GM19438 (cell line): Measurements from ENCODE around the gene SSR3.
"Not testable (repeated sequence)": the region's sequence is repeated elsewhere in the genome, so short reads cannot be mapped to it uniquely, and the experiment has no call there.

Experiments
- ATAC-seq: cut with Tn5 transposase; IDR thresholded peaks from one replicate; pipeline ENCODE4 v1.9.1; 2021; ENCODE audit warnings: low read depth; ENCODE audit not compliant: unreplicated experiment

Gene SSR3

DNA sequence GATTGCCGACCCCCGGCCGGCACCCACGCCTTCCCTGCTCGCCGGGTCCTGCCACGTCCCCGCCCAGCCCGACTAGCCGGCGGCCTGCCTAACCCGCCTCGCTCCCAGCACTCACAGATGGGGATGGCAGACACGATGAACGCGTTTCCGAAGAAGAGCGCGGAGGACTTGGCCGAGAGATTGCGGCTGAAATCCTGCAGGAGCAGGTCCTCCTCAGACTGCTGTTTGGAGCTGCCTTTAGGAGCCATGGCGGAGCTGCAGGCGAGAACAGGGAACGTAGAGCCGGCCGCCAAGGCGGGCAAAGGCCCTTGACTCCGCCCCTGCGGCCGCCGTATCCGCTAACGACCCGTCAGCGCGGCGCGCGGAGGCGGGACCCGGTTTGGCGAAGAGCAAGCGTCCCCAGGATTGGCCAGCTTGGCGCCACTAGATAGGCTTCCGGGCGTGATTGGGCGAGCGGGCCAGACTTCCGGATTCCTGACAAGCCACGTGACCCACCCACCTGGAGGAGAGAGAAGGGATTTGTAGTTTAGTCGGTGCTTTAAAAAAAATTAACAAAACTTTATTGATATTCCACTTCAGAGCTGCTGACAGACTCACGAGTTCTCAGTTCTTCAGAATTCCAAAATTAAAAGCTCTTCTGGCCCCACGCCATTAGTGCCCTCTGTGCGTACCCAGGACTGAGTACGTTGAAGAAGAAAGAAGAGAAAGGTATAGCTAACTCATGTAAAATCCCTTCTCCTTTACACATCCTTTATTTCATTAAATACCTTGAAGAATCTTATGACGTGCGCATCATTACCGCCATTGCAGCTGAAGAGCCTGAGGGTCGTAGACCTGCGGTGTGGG is at the start of gene SSR3:
TSS of gene SSR3 (minus strand) at position 276 of the 846 bp plus-strand sequence. CDS start at position 248, 28 bp downstream.
- ATAC-seq = peak; percentile 99

DNA sequence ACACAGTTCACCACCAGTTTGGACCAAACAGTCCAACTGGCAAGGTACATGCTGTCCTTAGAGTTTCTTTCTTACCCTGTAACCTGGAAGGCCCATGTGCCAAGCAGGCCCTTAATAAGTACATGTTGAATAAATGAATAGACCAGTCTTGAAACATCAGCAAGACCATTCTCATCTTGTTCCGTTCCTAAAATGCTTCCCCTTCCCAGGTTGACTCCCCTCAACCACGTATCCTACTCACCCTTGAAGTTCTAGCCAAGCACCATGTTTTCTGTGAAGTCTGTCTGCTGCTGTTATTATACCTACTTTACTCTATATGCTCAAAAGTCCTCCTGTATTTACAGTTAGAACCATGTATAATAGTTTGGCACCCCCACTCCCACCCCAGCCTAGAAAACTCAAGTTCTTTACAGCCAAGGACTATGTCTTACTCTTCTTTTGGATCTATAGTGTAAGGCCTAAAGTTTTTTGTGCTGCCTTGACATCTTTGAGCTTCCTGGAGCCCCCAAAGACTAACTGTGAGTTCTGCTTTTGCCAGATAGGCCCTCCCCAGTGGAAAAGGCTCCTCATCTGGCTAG is 49.2 kb upstream of the SSR3 start:
- no peak for ATAC-seq

DNA sequence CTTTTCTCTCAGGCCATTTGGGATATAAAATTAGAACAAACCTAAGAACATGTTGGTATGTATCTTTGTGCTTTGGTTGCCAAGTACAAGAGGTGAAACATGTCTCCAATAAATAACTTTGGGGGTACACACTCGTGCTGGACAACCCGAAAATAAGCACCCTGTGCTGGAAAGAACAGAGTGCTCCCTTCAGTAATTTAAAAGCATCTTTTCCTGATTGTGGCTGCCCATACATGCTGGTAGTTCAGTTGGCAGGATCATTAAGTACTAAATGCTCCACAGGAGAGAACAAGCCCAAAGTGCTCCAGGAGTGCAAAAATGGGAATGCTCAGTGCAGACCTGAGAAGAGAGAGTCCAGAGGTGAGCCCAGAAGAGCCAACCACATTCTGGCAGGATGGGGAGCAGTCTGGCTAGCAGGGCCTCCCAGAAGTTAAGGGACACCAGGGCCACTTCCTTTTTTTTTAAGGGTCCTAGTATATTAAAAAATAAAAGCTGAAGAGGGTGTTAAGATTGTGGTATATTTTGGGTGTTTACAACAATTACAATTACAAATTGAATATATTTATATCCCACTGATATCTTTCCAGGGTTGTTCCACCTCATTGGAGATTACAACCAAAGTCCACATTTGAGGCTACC is 48.6 kb upstream of the SSR3 start:
- no peak for ATAC-seq

DNA sequence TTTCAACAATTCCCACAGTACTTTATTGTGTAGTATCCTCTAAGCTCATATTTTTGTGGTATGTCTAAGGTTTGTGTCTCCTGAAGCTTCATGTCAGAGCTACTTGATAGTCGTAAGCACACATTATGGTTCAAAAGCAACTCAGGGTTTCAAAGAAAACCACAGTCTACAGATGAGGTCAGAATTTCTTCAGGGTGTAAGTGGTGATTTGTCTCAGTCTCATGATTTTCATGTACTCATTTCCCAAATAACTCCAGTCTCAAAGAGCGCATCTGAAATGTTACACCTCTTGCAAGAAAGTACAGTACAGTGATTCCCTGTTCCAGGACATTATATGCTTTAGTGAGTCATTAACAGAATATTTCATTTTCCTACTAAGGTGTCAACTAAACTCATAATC is 47.5 kb upstream of the SSR3 start:
- ATAC-seq = no peak

DNA sequence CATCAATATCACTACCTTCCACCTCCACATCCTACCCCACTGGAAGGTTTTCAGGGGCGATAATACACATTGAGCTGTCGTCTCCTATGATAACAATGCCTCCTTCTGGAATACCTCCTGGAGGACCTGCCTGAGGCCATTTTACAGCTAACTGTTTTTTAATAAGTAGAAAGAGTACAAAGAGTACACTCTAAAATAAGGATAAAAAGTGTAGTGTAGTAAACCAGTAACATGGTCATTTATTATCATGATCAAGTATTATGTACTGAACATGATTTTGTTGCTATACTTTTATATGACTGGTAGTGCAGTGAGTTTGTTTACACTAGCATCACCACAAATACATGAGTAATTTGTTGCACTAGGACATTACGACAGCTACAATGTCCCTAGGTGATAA is 46.6 kb upstream of the SSR3 start:
- no peak for ATAC-seq

DNA sequence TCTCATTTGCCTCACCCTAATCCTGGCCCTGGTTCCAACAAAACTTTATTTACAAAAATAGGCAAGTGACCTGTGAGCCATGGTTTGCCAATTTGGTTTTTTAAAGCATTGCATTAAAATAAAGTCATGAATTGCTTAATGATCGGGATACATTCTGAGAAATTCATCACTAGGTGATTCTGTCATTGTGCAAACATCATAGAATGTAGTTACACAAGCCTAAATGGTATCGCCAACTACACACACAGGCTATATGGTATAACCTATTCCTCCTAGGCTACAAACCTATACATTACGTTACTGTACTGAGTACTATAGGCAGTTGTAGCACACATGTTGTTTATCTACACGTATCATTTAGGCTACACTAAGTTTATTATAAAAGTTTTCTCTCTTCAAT is 45.9 kb upstream of the SSR3 start:
- ATAC-seq = no peak

DNA sequence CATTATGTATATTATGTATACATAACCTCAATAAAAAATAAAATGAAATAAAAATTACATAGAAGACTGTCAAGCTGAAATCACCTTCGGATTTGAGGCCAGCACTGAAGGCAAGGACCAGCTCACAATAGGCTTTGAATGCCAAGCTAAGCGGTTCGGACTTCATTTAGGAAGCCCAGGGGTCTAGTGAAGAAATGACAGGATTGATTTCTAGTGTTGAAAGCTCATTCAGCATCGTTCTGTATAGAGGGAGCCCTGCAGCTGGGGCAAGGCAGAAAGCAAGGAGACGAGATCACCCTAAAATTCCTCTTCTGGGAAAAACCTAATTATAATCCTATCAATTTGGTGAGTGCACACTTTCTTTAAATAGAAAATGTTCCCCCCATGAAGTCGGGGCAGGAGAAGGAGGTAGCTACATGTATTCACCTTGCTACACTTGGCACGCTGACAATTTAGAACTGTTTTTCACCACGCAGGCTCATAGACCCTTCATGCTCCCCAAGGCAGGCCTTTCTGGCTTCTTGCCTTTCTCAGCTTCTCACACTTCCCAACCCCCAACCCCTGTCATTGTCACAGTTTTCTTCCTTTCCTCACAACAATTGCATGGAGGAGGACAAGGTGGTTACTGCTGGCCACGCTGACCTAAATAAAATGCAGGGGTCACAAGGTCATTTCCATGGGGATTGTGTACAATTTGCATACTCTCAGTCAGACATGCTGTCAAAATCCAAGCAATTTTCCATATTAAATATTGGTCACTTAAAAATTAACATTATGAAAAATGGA is 44.4 kb upstream of the SSR3 start:
- no peak for ATAC-seq

DNA sequence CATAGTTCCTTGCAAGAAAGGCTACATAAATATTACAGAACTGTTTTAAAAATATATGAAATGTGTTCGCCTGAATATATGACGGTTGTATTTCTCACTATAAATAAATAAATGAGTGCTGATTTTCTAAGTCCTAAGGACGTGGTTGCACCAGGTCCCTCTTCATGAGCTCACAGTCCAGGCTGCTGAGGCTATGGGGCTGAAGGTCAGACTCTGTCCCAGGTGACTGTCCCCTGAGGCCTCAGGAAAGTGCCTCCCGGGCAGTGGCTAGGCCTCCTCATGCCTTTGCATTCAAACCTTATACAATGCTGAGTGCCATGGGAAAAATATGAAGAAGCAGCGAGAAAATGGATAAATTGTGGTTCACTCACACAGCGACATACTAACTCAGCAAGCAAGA is 43.5 kb upstream of the SSR3 start:
- no peak for ATAC-seq

DNA sequence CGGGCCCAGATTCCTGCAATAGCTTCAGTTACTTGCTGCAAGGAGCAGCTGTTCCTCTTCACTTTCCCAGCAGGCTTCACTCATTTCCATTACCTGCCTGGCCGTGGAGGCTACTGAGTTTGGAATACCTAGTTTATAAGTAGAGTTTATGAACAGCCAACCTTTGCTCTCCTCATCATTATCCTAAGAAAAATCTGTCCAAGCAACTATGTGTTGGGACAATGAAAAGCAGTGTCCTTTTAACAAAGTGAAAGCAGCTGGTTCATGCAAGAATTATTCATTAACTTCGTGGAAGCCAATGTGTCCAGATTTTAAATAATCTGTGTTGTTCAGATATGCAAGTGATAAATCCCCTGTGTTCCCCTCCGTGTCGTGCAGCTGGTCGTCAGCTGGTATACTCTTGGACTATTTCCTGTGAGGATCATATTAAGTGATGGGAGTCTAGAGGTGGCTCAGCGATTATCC is 39.3 kb upstream of the SSR3 start:
- no peak for ATAC-seq

DNA sequence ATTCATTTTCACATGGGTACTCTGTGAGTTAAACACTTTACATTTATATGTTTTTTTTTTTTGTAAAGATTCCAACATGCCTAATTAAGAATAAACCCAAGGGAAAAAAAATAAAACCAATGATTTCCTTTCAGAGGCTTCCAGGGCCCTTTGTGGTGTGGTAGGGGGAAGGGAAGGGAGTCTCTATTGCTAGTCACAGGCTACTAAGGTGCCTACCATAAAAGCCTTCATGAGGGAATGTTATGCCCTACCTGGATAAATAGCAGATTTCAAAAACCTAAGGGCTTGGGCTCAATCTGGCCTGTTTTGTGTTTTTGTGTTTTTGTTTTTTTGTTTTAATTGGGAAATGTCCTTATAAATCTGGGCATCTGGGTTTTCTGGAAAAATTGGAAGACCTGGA is 38.9 kb upstream of the SSR3 start:
- ATAC-seq = no peak

DNA sequence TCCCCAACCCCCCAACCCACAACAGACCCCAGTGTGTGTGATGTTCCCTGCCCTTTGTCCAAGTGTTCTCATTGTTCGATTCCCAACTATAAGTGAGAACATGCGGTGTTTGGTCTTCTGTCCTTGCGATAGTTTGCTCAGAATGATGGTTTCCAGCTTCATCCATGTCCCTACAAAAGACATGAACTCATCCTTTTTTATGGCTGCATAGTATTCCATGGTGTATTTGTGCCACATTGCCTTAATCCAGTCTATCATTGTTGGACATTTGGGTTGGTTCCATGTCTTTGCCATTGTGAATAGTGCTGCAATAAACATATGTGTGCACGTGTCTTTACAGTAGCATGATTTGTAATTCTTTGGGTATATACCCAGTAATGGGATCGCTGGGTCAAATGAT is 34.9 kb upstream of the SSR3 start:
- not testable (repeated sequence) for ATAC-seq

DNA sequence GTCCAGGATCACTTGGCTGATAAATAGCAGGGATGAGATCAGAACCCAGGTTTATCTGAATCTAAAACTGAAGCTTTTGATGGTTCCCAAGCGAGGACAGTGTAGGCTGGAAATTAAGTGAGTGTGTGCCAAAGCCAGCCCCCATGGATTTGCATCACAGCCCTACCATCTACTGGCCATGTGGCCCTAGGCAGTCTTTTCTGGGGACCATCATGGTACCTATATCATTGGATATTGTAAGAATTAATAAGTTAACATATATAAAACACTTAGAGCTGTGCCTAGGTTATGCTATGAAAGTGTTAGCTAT is 32.8 kb upstream of the SSR3 start:
- ATAC-seq = no peak

DNA sequence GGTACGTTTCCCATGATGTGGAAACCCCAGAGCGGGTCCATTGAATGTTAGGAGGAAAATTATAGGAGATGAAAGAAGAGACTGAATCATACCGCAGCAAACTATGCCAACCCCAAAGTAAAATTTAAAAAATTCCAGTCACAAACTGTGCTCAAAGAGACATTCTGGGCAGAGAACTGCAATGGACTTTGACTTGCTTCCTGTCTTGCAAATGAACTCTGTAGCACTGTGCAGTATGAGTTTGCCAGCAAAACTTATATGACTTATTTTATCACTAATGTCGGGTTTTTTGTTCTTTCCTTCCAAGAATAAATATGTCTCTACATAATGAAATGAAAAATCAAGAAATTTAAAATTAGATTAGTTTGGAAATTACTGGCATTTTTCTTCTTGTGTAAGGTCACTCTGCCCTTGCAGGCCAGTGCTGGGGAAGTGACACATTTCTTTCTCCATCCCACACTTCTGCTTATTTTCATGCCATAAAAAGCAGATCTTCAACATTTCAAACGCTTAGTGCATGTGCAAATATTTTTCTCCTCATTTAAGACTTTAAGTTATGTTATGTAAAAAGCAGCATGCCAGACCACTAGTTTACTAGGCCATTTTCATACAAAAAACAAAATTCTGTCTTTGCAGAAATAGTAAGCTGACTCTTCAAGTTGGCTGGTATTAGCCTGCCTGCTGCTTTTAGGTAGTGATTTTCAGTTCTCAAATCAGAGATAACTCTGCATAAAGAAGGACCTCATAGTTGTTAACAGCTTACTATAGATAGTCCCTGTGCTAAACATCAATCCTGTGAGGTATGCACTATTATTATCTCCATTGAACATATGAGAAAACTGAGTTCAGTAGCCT is 32.2 kb upstream of the SSR3 start:
- ATAC-seq = no peak

DNA sequence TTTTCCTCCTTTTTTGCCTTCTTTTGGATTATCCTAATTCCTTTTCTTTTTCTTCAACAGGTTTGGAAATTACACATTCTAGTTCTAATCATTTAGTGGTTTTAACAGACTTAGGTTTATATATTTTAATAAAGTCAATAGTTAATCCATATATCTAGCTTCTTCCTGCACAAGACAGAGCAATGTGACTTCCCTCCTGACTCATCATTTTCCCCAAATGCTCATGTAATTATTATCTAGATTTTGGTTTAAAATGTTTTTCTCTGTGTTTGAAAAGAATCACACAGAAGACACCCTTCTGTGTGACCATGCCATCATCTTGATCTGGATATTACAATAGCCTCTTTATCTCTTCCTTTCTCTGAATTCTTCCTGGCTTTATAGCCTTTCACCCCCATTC is 28.6 kb upstream of the SSR3 start:
- ATAC-seq = no peak

DNA sequence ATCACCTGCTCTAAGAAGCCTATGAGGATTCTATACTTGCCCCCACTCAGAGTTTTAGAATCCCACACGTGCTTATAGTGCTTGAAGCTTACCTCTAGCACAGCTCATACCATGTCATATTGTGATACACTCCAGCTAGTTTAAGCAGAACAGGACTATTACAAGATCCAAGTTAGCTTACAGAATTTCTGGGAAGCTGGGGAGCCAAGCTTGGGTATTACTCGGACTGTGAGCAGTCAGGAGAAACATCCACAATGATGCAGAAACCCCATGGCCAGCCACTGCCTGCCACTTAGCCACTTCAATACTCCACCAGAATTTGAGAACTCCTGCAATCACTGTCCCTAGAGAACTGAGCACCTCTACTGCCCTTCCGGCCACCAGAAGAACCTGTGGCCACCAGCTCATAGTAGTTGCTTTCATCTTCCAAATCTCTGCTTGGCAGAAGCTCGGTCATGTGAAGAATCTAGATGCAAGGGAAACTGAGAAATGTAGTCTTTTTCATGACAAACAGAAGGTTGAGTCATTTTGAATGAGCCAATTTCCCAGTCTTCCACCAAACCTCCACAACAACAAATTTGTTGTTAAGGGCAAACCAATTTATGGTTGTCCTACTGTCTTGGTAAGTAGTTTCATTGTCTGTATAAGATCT is 27.7 kb upstream of the SSR3 start:
- no peak for ATAC-seq

DNA sequence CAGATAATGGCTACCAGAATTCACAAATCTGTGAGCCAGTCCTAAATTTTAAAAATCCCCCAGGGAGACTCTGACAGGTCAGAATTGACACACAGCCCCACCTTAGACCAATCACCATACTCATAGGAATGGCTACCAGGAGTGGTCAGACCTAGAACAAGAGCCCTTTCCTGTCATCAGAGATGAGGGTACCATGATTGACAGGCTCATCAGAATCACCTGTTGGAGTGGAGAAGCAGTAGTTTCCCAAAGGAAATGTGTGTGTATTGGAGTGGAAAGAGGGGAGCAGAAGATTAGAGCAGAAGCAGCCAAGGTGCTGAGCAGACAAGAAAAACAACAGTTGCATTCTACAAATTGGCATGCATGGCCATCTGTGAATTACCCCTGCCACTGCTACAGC is 27.0 kb upstream of the SSR3 start:
- no peak for ATAC-seq

DNA sequence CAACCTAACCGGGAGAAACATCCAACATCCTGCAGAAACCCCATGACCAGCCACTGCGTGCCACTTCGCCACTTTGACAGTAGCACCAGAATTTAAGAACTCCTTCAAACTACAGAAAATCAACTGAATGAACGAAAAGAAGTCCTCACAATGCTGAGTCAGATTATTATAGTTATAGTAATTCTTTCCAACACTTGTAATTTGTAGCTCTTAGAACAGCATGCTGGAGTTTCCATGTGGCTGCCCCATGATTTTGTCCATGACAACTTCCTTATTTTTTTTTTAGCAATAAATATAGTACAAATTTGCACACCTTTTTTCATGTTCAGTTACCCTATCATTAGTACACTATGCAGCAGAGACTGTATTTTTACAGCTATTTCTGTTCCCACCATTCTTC is 26.1 kb upstream of the SSR3 start:
- ATAC-seq = no peak

DNA sequence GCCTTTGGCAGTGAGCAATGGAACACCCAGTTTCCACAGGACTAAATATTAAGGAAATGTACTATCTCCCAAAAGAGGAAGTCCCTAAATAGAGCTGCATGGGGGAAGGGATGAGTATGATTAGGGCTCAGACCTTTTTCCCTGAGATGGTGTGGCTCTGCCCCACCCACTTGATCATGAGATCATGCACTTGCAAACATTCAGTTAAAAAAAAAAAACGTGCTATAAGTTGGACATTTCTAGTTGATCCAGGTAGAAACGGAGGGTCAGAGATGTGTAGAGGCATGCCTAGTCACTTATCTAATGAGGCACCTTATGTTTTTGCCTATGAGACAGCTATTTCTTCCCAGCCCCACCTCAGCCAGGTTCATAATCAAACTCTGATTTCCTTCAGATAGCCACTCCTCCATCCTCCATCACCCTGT is 24.5 kb upstream of the SSR3 start:
- no peak for ATAC-seq

DNA sequence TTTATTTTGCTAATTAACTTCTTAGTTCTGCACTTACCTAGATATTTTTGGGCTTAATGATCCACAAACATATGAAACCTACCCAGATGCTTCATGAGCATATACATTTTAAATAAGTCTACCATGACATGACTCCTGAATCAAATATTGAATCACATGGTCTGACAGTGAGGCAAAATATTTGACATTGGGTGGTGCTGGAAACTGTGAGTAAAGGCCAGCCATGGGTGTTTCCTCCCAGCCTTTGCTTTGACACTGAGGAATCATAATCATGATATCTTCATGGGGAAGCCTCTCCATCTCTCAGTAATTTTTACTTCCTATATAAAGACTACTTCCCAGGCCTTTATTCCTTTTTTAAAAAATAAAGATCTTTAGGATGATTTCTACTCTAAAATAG is 22.8 kb upstream of the SSR3 start:
- ATAC-seq = no peak
